Measurements from ENCODE around the gene UBL4A.

The UBL4A gene

DNA sequence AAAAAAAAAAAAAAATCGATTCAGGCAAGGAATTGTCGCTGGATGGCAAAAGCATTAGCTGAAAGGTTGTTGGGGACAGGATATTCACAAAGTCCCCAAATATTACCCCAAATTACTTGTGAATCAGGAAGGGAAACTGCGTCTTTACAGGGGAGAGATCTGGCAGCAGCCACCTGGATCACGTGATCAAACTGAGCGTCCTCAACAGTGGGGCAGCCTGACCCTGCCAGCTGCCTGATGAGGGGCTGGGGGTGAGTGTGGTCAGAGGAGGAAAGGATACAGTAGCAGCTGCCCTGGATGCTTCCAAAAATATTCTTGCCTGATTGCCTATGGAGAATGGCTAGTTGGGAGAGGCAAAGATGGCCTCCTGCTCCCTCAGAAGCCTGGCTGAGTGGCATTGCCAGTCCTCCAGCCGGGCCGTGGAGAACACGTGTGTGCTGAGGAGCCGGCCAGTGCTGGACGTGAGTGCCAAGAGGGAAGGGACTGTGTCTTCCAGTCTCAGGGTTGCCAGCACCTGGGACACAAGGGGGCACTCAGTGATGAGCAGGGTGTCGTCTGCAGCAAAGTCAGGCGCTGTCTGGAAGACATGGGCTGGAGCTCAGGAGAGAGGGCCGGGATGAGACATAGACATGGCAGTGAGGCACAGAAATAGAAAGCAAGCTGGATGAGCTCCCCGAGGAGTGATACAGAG, 4.4 kb downstream of the UBL4A start:
- no peak for DNase-seq

DNA sequence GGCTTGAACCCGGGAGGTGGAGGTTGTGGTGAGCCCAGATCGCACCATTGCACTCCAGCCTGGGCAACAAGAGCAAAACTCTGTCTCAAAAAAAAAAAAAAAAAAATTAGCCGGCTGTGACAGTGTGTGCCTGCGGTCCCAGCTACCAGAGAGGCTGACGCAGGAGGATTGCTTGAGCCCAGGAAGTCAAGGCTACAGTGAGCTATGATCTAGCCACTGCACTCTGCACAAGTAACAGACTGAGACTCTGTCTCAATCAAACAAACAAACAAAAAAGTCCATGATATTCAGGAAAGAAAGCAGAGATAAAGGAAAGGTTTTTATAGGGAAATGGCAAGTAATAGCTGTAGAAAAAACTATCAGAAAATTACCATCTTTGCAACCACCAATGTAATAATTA, 5.2 kb downstream of the UBL4A start:
- no peak for DNase-seq

GRCh38 chrX:154478728-154479622, 7.4 kb downstream of the UBL4A start, which contains the start of gene LAGE3:
Gene LAGE3 (minus strand): TSS chrX:154479281. CDS start chrX:154478915, 366 bp downstream.
- peak; percentile 63 for DNase-seq

DNA sequence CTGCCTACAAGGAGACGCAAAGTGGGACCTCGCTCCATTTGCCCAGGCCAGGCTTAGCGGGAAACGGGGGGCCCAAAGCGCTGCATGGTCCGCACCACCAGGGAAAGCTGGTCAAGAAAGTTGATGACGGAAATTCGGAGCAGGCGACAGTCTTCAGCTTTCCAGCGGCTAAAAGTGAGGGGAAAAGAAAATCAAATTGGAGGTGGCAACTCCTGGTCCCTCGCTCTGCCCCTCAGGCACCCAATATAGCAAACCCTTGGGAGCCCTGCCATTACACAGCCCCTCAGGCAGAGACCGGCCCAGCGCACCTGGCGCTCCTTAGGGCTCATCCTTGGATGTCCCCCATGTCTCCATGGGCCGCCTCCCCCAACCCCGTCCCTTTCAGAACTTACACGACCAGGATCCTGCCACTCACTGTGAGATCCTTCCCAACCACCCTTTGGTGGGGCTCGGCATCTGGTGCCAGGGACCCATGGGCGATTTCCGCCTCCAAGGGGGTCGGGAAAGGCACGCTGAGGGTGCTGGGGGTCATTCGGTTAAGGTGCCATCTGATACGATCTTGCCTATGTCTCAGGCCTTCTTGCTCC, 8.4 kb downstream of the UBL4A start:
- DNase-seq, result no peak

- no peak for DNase-seq
These were observed 9.6 kb downstream of the UBL4A start for GRCh38 chrX:154476821-154477220.

GRCh38 chrX:154473683-154474082, 12.7 kb downstream of the UBL4A start:
- DNase-seq, result no peak

GRCh38 chrX:154472685-154473632, 13.5 kb downstream of the UBL4A start:
- no peak for DNase-seq

DNA sequence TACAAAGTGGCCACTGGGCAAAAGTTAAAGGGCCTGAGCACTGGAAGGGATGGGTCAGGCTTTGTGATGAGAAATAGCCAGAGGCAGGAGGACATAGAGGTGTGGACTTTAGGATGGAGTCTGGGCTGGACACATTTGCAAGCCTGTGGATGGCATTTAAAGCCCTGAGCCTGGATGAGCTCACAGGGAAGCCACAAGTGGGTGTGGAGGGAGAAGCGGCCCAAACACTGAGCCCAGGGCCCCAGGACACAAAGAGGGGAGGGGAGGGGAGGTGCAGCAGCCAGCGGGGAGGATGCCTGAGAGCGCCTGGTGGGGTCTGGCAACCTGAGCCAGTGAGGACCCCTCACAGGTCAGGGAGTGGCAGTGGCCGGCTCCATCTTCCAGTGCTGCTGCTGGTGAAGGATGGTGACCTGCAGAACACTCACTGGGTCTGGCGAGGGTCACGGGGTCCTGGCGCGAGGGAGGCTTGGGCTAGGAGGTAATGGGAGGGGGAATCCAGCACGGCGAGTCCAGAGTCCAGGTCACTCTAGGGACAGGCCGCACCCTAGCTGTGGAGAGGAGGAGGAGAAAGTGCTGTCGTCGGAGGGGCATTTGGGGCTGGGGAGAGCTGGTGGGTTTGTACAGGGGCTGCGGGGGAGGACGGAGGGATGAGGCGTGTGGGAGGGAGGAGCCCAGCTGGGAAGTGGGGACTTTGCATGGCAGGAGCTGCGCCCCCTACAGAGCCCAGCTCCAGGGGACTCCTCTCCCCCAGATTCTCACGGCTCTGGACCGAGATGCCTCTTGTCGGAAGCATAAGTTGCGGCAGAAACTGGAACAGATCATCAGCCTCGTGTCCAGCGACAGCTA, 14.4 kb downstream of the UBL4A start:
- no peak for DNase-seq

DNA sequence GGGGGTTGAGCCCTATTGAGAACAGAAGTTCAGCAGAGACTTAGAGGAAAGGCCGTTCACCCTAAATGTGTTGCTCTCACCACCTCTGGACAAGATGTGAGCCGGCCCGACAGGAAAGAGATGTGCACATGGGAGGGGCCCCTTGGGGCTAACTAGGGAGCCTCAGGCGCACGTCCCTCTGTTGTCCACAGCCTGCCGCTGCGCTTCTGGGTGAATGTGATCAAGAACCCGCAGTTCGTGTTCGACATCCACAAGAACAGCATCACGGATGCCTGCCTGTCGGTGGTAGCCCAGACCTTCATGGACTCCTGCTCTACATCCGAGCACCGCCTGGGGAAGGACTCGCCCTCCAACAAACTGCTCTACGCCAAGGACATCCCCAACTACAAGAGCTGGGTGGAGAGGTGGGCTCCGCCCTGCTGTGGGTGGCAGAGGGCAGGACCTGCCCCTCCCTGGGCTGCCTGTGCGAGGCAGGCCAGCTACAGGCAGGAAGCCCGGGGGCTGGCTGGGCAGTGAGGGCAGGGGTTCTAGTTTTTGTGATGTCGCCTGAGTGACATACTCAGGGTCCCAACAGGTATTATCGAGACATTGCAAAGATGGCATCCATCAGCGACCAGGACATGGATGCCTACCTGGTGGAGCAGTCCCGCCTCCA, 15.4 kb downstream of the UBL4A start:
- no peak for DNase-seq

- DNase-seq, result no peak
These were observed 16.0 kb downstream of the UBL4A start for GRCh38 chrX:154470434-154470833.

DNA sequence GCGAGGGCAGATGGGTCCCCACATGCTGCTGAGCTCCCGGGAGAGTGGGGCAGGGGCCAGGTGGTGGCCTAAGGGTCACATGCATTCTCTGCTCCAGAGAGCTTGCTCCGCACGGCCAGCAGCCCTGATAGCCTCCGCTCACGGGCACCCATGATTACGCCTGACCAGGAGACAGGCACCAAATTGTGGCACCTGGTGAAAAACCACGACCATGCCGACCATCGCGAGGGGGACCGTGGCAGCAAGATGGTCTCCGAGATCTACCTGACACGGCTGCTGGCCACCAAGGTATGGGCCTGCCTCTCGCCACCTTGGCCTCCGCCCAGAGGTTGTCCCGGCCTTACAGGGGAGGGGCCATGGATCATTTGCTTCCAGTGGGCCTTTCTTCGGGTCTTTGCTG, 16.5 kb downstream of the UBL4A start:
- no peak for DNase-seq

GRCh38 chrX:154469114-154469513, 17.3 kb downstream of the UBL4A start:
- DNase-seq, result no peak

GRCh38 chrX:154468217-154468616, 18.2 kb downstream of the UBL4A start:
- DNase-seq, result no peak

GRCh38 chrX:154467556-154467955, 18.9 kb downstream of the UBL4A start:
- DNase-seq, result no peak

DNA sequence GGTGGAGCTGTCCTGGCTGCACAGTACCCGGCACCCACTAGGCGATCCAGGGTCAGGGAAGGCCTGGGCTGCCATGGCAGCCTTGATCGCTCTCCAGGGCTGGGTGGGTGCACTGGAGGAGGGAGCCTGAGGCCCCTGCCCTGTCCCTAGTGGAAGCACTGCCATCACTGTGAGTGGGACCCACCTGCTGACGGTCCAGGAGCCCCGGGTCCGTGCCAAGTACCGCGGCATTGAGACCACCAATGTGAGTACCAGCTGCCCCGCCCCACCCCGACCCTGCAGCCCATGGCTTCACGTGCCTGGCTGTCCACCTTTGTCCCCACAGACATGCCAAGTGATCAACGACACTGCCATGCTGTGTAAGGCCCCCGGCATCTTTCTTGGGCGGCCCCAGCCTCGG, 19.5 kb downstream of the UBL4A start:
- DNase-seq, result no peak

DNA sequence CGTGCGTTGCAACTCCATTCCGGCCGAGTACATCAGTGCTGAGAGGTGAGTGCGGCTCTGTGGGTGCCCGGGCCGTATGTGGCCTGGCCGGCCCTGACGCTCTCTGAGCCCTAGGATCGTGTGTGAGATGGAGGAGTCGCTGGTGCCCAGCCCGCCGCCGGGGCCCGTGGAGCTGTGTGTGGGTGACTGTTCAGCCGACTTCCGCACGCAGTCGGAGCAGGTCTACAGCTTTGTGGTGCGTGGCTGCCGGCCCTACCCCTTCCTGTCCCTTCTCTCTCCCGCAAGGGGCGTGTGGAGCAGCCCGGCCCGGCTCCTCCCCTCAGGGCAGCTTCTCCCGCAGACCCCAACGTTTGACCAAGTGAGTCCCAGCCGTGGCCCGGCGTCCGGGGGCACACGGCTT, 20.4 kb downstream of the UBL4A start:
- no peak for DNase-seq

DNA sequence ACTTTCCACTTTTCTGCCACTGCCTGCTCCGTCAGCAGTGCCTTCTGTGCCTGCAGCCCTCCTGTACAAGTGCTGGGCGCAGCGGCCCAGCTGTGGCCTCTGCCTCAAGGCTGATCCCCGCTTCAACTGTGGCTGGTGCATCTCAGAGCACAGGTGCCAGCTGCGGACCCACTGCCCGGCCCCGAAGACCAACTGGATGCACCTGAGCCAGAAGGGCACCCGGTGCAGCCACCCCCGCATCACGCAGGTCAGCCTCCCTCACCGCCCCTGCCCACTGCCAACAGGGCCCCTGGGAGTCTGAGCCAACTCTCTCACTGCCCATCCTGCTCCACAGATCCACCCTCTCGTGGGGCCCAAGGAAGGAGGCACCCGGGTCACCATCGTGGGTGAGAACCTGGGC, 20.8 kb downstream of the UBL4A start:
- no peak for DNase-seq

DNA sequence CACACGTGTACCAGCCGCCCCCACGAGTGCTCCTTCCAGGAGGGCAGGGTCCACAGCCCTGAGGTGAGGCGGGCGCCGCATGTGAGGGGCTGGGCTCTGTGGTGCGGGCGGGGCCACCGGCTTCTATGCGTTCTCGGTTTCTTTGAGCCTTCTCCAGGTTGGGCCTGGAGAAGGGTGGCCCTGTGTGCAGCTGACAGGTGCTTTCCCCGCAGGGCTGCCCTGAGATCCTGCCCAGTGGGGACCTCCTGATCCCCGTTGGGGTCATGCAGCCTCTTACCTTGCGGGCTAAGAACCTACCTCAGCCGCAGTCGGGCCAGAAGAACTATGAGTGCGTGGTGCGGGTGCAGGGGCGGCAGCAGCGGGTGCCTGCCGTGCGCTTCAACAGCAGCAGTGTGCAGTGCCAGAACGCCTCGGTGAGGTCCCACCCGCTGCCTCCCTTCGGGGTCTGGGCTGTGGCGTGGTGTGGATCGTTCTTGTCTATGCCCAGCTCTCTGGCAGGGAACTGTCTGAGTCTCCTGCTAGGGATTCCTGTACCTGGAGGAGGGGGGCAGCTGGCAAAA, 21.5 kb downstream of the UBL4A start:
- no peak for DNase-seq

GRCh38 chrX:154463611-154464220, 22.7 kb downstream of the UBL4A start:
- DNase-seq, result no peak

DNA sequence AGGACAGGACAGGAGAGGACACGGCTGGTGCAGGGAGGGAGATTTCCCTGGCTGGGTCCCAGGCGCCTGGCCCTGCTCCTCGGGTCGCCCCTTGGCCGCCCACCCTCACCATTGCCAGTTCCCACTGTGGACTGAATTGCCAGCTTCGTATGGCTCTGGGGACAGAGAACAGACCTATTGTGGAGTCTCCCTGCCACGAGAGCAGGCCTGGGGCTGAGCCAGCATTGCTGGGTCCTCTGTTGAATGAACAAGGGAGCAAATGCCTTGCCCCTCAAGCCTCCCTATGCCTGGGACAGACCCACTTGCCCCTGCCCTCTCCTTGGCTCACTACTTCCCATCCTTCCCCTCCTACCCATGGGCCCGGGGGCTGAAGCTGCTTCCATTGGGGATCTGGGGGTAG, 24.0 kb downstream of the UBL4A start:
- DNase-seq, result no peak
